NCI-H2081 (cell line): ENCODE results near the gene PNPT1.
"Not testable (repeated sequence)": the region's sequence is repeated elsewhere in the genome, so short reads cannot be mapped to it uniquely, and the experiment has no call there.

Experiments
- DNase-seq, 2 experiments: peaks; one replicate each; lab custom pipeline; 2025; lab: John Stamatoyannopoulos, UW

The PNPT1 gene

DNA sequence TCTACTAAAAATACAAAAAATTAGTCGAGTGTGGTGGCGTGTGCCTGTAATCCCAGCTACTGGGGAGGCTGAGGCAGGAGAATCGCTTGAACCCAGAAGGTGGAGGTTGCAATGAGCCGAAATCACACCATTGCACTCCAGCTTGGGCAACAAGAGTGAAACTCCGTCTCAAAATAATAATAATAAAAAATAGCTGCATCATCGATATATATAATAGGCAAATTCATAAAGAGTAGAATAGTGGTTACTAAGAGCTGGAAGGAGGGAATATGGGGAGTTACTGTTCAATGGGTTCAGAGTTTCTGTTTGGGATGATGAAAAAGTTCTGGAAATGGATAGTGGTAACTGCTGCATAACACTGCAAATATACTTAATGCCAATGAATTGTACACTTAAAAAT, 96.8 kb downstream of the PNPT1 start:
- DNase-seq = not testable (repeated sequence)

DNA sequence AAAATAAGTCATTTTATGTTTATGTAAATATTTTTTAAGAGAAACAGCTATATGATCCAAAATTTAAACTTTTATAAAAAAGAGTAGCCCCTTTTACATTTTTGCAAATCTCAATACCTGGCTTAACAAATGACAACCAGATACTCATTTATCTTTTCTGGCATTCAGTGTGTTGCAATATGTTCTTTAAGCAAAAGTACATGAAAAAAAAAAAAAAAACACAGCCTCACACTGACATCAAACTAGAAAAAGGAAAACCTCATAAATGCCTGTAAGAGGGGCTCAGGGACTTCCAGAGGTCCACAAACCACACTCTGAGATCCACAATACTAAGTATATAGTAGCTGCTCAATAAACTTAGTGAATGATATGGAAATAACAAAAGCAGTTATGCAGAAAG, 98.1 kb downstream of the PNPT1 start:
- DNase-seq = no peak

DNA sequence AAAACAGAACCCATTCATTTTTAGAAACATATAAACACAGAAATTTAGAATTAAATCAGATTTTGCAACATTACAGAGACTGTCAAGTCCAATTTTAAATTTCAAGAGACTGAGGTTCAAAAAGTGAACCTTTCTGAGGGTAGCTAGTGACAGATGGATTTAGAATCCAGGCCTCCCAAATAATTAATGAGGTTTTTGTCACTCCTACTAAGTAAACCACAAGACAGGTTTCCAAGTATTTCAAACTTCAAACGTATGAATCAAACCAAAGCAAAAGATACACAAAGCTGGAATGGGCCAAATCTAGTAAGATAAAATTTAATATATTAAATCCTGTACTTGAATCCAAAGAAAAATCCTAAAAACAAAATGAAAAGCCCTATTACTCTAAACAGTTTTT, 101.5 kb downstream of the PNPT1 start:
- no peak for DNase-seq

DNA sequence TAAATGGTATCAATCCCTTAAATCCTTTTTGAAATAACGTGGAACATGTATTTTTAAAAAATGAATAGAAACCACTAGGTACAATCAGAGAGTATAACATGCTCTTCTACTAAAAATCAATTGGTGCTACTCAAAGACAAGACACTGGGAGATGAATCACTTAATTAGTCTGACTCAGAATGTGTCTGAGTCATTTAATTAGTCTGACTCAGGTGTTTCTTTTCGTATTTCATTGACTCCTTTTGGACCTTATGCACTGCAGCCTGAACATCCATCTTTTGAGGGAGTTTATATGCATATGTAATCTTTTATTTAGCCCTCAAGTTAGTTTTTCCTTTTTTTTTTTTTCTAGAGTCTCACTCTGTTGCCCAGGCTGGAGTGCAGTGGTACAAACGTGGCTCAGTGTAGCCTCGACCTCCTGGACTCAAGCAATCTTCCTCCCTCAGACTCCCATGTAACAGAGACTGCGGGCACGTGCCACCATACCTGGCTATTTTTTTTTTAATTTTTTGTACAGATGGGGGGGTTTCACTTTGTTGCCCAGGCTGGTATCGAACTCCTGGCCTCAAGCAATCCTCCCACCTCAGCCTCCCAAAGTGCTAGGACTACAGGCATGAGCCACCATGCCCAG, 102.7 kb downstream of the PNPT1 start:
- no peak for DNase-seq

DNA sequence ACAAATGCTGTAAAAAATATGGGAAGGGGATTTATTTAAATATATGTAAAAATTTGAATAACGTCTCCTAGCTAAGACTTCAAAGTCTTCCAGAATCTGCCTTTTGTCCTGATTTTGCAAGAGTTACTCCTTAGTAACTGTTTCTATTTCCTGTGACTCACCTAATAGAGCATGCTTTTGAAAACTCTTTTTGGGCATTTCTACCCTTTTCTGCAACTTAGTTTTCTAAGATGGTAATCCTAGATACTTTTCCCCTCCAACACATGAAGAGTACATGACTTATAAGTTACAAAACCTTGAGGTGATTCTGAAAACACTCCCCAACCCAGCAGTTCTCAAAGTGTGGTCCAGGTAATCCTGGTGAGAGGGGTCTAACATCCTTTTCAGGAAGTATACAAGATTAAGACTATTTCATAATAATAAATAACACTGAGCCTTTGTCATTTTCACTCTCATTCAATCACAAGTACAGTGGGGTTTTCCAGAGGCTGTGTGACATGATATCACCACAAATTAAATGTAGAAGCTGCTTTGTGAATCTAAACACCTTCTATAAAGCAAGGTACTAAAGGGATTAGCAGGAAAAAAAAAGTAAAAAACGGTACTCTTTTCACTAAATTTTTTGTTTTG, 108.1 kb downstream of the PNPT1 start:
- no peak for DNase-seq
